T-cell (primary cell): ENCODE results near the gene GTSE1. TPM values are rescaled to one million over a fixed set of nuclear protein-coding genes. Genes with fewer than 3 reads are reported as not detected.

Source experiments
- ATAC-seq, 4 experiments: fragments of 200-7000 bp in 3 of 4; fragments of 150-1000 bp in 1 of 4; cut with Tn5 transposase; replicated peaks in 1 of 4; 1 replicate in 3 of 4; 2 replicates in 1 of 4; pipeline ENCODE4 v1.10.0; 2021; ENCODE audit warnings: moderate library complexity in 3 of 4, mild to moderate bottlenecking in 2 of 4, moderate number of reproducible peaks in 1 of 4
- CTCF ChIA-PET, 2 donors: fragments of 300-600 bp; sonication (Branson Sonifier 250); formaldehyde crosslinking; loops; one replicate each; lab custom pipeline; 2022; ENCODE audit warnings: antibody characterized with exemption in 2 of 2; lab: Charles Lee
- POLR2A ChIA-PET, 2 donors: fragments of 300-600 bp; sonication (Branson Sonifier 250); formaldehyde crosslinking; loops; one replicate each; lab custom pipeline; 2022; ENCODE audit warnings: antibody characterized with exemption in 2 of 2; lab: Charles Lee
- DNase-seq, 35 experiments: peaks; one replicate each; pipeline versions ENCODE4 v3.0.0 to v3.0.0-alpha.2; 2013 to 2023
- H3K27ac ChIP-seq: one replicate; pipeline ENCODE4 v1.5.1; 2013; ENCODE audit warnings: low read length
- H3K27me3 ChIP-seq, 2 experiments: replicated peaks in 1 of 2; 1 replicate in 1 of 2; 2 replicates in 1 of 2; pipeline versions ENCODE4 v1.6.1 to v1.7.0; 2013; ENCODE audit warnings: low read length in 1 of 2, mixed read lengths in 1 of 2; ENCODE audit not compliant: control insufficient read depth in 2 of 2, insufficient read depth in 2 of 2; ENCODE audit errors: extremely low read depth in 1 of 2
- H3K36me3 ChIP-seq, 2 donors: 1 replicate in 1 of 2; 2 replicates in 1 of 2; pipeline versions ENCODE4 v1.6.1 to v1.7.0; 2013; ENCODE audit warnings: low read length in 1 of 2; ENCODE audit not compliant: control insufficient read depth in 2 of 2, insufficient read depth in 1 of 2; ENCODE audit errors: extremely low read depth in 1 of 2
- H3K4me1 ChIP-seq, 2 experiments: 1 replicate in 1 of 2; 2 replicates in 1 of 2; pipeline versions ENCODE4 v1.6.1 to v1.7.0; 2013; ENCODE audit warnings: low read length in 2 of 2, mixed read lengths in 1 of 2; ENCODE audit not compliant: insufficient read depth in 2 of 2, control insufficient read depth in 1 of 2; ENCODE audit errors: extremely low read depth in 1 of 2
- H3K4me3 ChIP-seq, 2 donors: 1 replicate in 1 of 2; 2 replicates in 1 of 2; pipeline versions ENCODE4 v1.5.1 to v1.7.0; 2013; ENCODE audit warnings: mild to moderate bottlenecking in 2 of 2, low read length in 1 of 2, moderate library complexity in 1 of 2; ENCODE audit not compliant: control insufficient read depth in 1 of 2; ENCODE audit errors: extremely low read depth in 1 of 2
- H3K9me3 ChIP-seq: 2 replicates; pipeline ENCODE4 v1.7.0; 2013
- H3K27ac Mint-ChIP-seq, 2 donors: one replicate each; pipeline ENCODE4 v1.8.0; 2020 to 2021; ENCODE audit warnings: mild to moderate bottlenecking in 2 of 2, mixed read lengths in 2 of 2
- H3K27me3 Mint-ChIP-seq, 2 donors: one replicate each; pipeline ENCODE4 v1.8.0; 2021 to 2022; ENCODE audit warnings: mixed read lengths in 2 of 2
- H3K36me3 Mint-ChIP-seq: one replicate; pipeline ENCODE4 v1.8.0; 2021; ENCODE audit warnings: mixed read lengths
- H3K4me1 Mint-ChIP-seq, 3 donors: one replicate each; pipeline ENCODE4 v1.8.0; 2020 to 2022; ENCODE audit warnings: mixed read lengths in 3 of 3, mild to moderate bottlenecking in 1 of 3
- H3K4me3 Mint-ChIP-seq, 3 donors: one replicate each; pipeline ENCODE4 v1.8.0; 2020 to 2022; ENCODE audit warnings: mild to moderate bottlenecking in 3 of 3, mixed read lengths in 3 of 3, moderate library complexity in 3 of 3
- H3K9me3 Mint-ChIP-seq, 3 donors: one replicate each; pipeline ENCODE4 v1.8.0; 2020 to 2022; ENCODE audit warnings: mixed read lengths in 3 of 3
- WGBS: methylation state at CpG from one replicate; pipeline ENCODE4 v1.1.5; 2013; ENCODE audit warnings: missing lambda C conversion rate; ENCODE audit not compliant: insufficient coverage; 5-methylcytosine and 5-hydroxymethylcytosine counted together
- total RNA-seq, 35 experiments: library from RNA in 6 of 35; stranded (reverse) in 6 of 35; fragments of 120-200 nt in 1 of 35; gene quantifications; one replicate each; pipeline versions ENCODE4 v1.2.1 to v1.2.4 and lab custom pipeline; 2013 to 2026

GTSE1 gene
- total RNA-seq, 5 donors from 2014 or later (not counting 1 experiment from before 2014, with no cell fraction given) = 0.44 to 1.3 (median 0.61) TPM

DNA sequence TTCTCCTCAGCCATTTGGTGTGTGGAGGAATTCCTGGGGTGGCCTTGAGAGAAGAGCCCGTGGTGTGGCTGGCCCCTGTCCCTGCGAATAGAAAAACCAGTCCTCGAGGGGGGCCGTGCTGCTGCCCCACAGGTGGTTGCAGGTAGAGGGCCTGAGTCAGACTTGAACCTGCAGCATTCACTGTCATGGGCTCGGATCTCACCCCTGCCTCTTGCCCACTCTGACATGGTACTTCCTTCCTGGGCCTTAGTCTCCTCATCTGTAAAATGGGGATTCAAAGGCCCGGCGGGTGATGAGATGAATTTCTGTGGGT, 58.3 kb downstream of the GTSE1 start:
- peaks cover 26 to 82% of the 10 kb centered on the region in 2 donors for H3K36me3 ChIP-seq
- Mint-ChIP-seq H3K27me3 (no peaks in the 10 kb centered on the region), H3K36me3 (peaks cover 42% of the 10 kb centered on the region), H3K9me3 (no peaks in the 10 kb centered on the region), H3K4me1 (no peaks in the 10 kb centered on the region), H3K4me3 (no peak overlapping the region), H3K27ac (no peak overlapping the region)
- ChIA-PET POLR2A (no interaction called here), CTCF (no interaction called here)
- no peak overlapping the region for H3K4me3 ChIP-seq
- H3K9me3 ChIP-seq = no peaks in the 10 kb centered on the region
- DNase-seq = no peak
- WGBS = 94% methylated on average over 5 of the region's 7 CpGs
- no peak for ATAC-seq
- H3K27me3 ChIP-seq = no peaks in the 10 kb centered on the region
- no peaks in the 10 kb centered on the region for H3K4me1 ChIP-seq
- no peak overlapping the region for H3K27ac ChIP-seq

DNA sequence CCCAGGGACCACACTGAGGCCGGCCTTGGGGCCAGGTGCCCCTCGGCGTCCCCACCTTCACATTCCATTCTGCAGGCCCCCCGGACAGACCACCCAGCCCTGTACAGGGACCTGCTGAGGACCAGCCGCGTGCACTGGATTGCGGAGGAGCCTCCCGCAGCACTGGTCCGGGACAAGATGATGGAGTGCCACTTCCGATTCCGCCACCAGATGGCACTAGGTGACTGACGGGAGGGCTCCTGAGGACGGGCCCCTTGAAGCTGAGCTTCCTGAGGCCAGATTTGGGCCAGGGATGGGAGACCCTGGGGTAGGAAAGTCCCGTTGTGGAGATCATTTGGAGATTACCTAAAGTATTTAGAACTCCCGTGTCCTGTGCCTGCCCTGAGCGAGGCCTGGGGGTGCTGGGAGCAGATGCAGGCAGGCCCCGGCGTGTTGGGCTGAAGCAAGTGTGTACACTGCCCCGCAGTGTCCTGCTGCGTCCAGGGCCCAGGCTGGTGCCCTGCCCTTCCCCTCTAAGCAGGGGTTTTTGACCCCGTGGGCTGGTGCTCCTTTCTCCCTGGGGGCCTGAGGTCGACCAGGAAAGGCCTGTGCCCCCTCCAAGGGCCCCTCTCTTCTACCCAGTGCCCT, 58.8 kb downstream of the GTSE1 start:
- H3K4me1 Mint-ChIP-seq = no peaks in the 10 kb centered on the region
- DNase-seq (peak in 28 of 35 experiments; percentile 22 to 77 (median 52)), ATAC-seq (peak; percentile 17 to 57 (median 53))
- ChIA-PET POLR2A (no interaction called here), CTCF (no interaction called here)
- no peaks in the 10 kb centered on the region for H3K4me1 ChIP-seq
- H3K27ac ChIP-seq = no peak overlapping the region
- no peaks in the 10 kb centered on the region for H3K27me3 Mint-ChIP-seq
- H3K4me3 Mint-ChIP-seq = no peak overlapping the region
- H3K36me3 Mint-ChIP-seq = peaks cover 40% of the 10 kb centered on the region
- peaks cover 22 to 76% of the 10 kb centered on the region in 2 donors for H3K36me3 ChIP-seq
- peaks cover 1 to 4% (median 3%) of the 10 kb centered on the region in 3 donors for H3K9me3 Mint-ChIP-seq
- no peaks in the 10 kb centered on the region for H3K27me3 ChIP-seq
- no peak overlapping the region for H3K4me3 ChIP-seq
- WGBS = 70% methylated on average over 13 of the region's 22 CpGs
- H3K9me3 ChIP-seq = no peaks in the 10 kb centered on the region
- H3K27ac Mint-ChIP-seq = no peak overlapping the region

DNA sequence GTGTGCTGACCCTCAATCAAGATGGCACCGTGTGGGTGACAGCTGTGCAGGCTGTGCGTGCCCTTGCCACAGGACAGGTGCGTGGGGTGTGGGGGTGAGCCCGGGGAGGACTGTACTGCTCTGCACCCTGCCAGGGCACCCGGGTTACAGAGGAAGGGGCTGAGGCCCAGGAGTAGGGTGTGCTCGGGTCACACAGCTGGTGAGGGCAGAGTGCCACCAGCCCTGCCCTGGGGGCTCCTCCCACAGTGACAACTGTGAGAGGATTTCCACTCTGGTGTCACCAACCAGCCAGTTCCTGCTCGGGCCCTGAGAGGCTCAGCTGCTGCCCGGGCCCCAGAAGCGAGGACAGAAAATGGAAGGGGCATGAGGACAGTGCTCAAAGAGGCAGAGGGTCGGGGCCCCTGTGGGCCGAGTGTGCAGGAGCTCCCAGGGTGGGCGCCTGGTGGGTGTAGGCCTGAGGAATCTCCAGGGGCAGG, 59.4 kb downstream of the GTSE1 start:
- ATAC-seq = no peak
- ChIA-PET CTCF (no interaction called here), POLR2A (no interaction called here)
- Histone ChIP-seq H3K36me3 (peaks cover 22 to 71% of the 10 kb centered on the region in 2 donors), H3K27ac (no peak overlapping the region), H3K4me3 (no peak overlapping the region), H3K4me1 (no peaks in the 10 kb centered on the region), H3K27me3 (no peaks in the 10 kb centered on the region), H3K9me3 (no peaks in the 10 kb centered on the region)
- Mint-ChIP-seq H3K9me3 (peaks cover 3 to 6% (median 4%) of the 10 kb centered on the region in 3 donors), H3K27ac (no peak overlapping the region), H3K4me1 (no peaks in the 10 kb centered on the region), H3K27me3 (no peaks in the 10 kb centered on the region), H3K36me3 (peaks cover 35% of the 10 kb centered on the region), H3K4me3 (no peak overlapping the region)
- DNase-seq = no peak
- WGBS = 83% methylated on average over 6 of the region's 12 CpGs

DNA sequence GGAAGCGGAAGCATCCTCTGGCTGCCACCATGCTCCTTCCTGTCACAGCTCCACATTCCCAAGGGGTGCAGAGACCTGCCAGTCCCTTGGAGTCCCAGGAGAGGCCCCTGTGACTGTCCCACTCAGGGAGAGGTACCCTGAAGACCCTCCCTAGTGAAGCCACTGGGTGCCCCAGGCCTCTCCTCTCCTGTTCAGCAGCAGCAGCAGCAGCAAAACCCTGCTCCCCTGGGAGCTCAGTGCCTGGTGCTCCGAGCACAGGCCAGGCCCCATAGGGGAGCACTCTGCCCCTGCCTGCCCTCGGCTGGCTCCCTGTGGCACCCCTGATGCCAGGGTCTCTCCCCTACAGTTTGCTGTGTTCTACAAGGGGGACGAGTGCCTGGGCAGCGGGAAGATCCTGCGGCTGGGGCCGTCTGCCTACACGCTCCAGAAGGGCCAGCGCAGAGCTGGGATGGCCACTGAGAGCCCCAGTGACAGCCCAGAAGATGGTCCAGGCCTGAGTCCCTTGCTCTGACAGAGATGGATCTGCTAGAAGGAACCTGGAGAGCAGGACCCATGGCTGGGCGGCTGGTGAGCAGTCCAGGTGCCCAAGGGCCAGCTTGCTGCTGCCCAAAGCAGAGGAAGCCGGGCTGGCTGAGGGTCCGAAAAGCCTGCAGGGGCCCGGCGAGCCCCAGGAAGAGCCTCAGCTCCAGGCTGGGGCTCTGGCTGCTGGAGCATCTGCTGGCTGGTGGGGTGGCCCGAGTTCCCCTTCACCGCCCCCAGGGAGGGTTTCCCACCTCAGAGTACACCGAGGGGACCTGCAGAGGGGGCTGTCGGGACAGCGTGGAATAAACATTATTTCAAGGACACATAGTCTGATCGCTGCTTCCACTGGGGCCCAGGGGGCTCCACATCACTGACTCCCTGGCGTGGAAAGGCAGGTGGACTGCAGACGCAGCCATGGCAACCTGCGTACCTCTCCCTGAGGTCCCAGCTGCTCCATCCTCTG, 60.1 kb downstream of the GTSE1 start:
- H3K36me3 Mint-ChIP-seq = peaks cover 31% of the 10 kb centered on the region
- no peaks in the 10 kb centered on the region for H3K27me3 Mint-ChIP-seq
- no peak overlapping the region for H3K4me3 Mint-ChIP-seq
- peaks cover 3 to 6% (median 4%) of the 10 kb centered on the region in 3 donors for H3K9me3 Mint-ChIP-seq
- Histone ChIP-seq H3K4me3 (no peak overlapping the region), H3K36me3 (peaks cover 18 to 63% of the 10 kb centered on the region in 2 donors), H3K9me3 (no peaks in the 10 kb centered on the region), H3K27me3 (no peaks in the 10 kb centered on the region), H3K27ac (no peak overlapping the region), H3K4me1 (no peaks in the 10 kb centered on the region)
- no peak overlapping the region for H3K27ac Mint-ChIP-seq
- ChIA-PET POLR2A (no interaction called here), CTCF (no interaction called here)
- no peaks in the 10 kb centered on the region for H3K4me1 Mint-ChIP-seq
- no peak for DNase-seq
- no peak for ATAC-seq
- WGBS = 96% methylated on average over 22 of the region's 23 CpGs

DNA sequence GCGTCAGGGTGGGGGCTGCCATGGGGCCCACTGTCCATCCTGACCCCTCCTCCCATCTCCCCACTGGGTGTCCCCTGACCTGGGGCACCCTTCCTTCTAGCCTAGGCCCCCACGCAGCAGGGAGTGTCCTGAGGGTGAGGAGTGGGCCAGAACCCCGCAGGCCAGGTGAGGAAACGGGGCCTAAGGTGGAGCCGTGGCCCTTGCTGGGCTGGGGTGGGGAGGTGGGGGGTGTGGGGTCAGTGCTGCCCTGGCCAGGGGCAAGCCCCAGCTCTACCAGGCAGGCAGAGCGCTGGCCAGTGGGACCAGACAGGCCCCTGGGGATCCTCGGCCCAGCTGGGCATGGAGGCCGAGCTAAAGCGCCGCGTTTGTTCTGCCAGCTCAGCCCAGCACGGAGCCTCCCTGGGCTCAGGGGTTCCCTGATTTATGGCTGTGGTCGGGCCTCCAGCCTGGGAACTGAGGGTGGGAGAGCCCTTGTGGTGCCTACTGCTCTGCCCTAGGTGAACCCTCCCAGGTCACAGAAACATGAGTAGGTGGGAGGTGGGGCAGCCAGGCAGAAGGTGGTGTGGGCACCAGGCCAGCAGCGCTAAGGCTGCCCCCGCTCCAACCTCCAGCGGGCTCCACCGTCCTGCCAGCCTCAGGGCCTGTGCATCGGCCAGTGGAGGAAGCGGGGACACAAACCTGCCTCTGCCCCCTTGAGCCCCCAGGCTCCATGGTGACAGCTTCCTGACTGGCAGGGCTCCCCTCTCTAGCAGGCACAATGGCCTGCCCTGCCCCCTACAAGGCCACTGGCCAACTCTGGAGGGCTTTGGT, 61.2 kb downstream of the GTSE1 start:
- Histone ChIP-seq H3K36me3 (peaks cover 11 to 52% of the 10 kb centered on the region in 2 donors), H3K4me3 (no peak overlapping the region), H3K9me3 (no peaks in the 10 kb centered on the region), H3K27me3 (peaks cover 0 to 5% of the 10 kb centered on the region in 2 experiments), H3K4me1 (peaks cover 0 to 4% of the 10 kb centered on the region in 2 experiments), H3K27ac (no peak overlapping the region)
- POLR2A ChIA-PET = no interaction called here
- H3K4me1 Mint-ChIP-seq = peaks cover 0 to 2% (median 2%) of the 10 kb centered on the region in 3 donors
- peaks cover 21% of the 10 kb centered on the region for H3K36me3 Mint-ChIP-seq
- no peak overlapping the region for H3K27ac Mint-ChIP-seq
- H3K27me3 Mint-ChIP-seq = no peaks in the 10 kb centered on the region
- no peak for ATAC-seq
- WGBS = 88% methylated on average over 15 of the region's 19 CpGs
- H3K4me3 Mint-ChIP-seq = no peak overlapping the region
- peaks cover 3 to 6% (median 4%) of the 10 kb centered on the region in 3 donors for H3K9me3 Mint-ChIP-seq
- CTCF ChIA-PET = no interaction called here
- no peak for DNase-seq

DNA sequence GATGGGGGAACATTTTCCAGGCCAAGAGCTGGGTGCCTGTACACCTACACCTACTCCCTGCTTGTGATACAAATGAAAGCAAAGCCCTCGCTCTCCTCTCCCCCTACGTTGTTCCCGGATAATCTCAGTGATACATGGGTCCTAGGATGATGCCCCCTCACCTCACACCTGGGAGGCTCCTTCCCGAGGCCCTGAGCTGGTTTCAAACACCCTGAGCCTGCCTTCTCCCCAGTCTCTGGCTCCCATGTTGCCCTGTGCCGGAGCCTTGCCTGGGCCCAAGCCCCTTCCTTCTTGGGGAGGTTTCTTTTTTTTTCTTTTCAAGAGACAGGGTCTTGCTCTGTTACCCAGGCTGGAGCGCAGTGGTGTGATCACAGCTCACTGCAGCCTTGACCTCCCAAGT, 62.1 kb downstream of the GTSE1 start:
- Histone ChIP-seq H3K4me1 (peaks cover 0 to 4% of the 10 kb centered on the region in 2 experiments), H3K27me3 (peaks cover 0 to 13% of the 10 kb centered on the region in 2 experiments), H3K27ac (no peak overlapping the region), H3K4me3 (no peak overlapping the region), H3K9me3 (no peaks in the 10 kb centered on the region), H3K36me3 (peaks cover 11 to 44% of the 10 kb centered on the region in 2 donors)
- H3K27ac Mint-ChIP-seq = no peak overlapping the region
- peaks cover 0 to 2% (median 2%) of the 10 kb centered on the region in 3 donors for H3K4me1 Mint-ChIP-seq
- no peak for ATAC-seq
- H3K4me3 Mint-ChIP-seq = no peak overlapping the region
- H3K9me3 Mint-ChIP-seq = peaks cover 3 to 6% (median 4%) of the 10 kb centered on the region in 3 donors
- ChIA-PET POLR2A (no interaction called here), CTCF (no interaction called here)
- peaks cover 18% of the 10 kb centered on the region for H3K36me3 Mint-ChIP-seq
- DNase-seq = no peak
- no CpG with 5 or more reads among the region's 6 CpGs for WGBS
- H3K27me3 Mint-ChIP-seq = peaks cover 0 to 1% of the 10 kb centered on the region in 2 donors
